Stimulated activated effector memory CD8-positive, alpha-beta T cell treated with anti-CD3 and anti-CD28 coated beads, Interleukin-12 subunit alpha, Interleukin-12 subunit beta, amount 100 ng/mL, for 72 hours (primary cell): ENCODE data around the gene INTS11.

Experiments
- ATAC-seq: fragments of 150-1000 bp; cut with Tn5 transposase; 2 replicates; pipeline ENCODE4 v1.10.0; 2021
- DNase-seq, 2 donors: peaks; one replicate each; pipeline ENCODE4 v3.0.0; 2021 to 2022; ENCODE audit warnings: low spot score in 2 of 2
- H3K27ac Mint-ChIP-seq: one replicate; pipeline ENCODE4 v1.8.0; 2022; ENCODE audit warnings: mild to moderate bottlenecking, mixed read lengths
- H3K36me3 Mint-ChIP-seq: one replicate; pipeline ENCODE4 v1.8.0; 2022; ENCODE audit warnings: mild to moderate bottlenecking, mixed read lengths
- H3K4me1 Mint-ChIP-seq: one replicate; pipeline ENCODE4 v1.8.0; 2022; ENCODE audit warnings: mixed read lengths
- H3K4me3 Mint-ChIP-seq: one replicate; pipeline ENCODE4 v1.8.0; 2022; ENCODE audit warnings: mild to moderate bottlenecking, mixed read lengths
- H3K9me3 Mint-ChIP-seq: one replicate; pipeline ENCODE4 v1.8.0; 2022; ENCODE audit warnings: mixed read lengths

INTS11 gene

GRCh38 chr1:1349256-1350012 lies 25.0 kb upstream of the INTS11 start, which contains the start of gene DVL1:
Gene DVL1 (minus strand): TSS chr1:1349418. CDS start chr1:1349065, 353 bp downstream.
- H3K4me3 Mint-ChIP-seq = peak within 1 kb of the TSS; percentile 71

GRCh38 chr1:1348420-1349255 lies 24.2 kb upstream of the INTS11 start:
- ATAC-seq (peak; percentile 47), DNase-seq (no peak)
- H3K4me3 Mint-ChIP-seq = peak overlapping the region; percentile 71
- H3K27ac Mint-ChIP-seq = no peak overlapping the region
- no peaks in the 10 kb centered on the region for H3K9me3 Mint-ChIP-seq
- no peaks in the 10 kb centered on the region for H3K36me3 Mint-ChIP-seq
- H3K4me1 Mint-ChIP-seq = peaks cover 24% of the 10 kb centered on the region

More at GRCh38 chr1:1349256-1350012, 25.0 kb upstream of the INTS11 start, which contains the start of gene DVL1:
- H3K27ac Mint-ChIP-seq = no peak within 1 kb of the TSS
- DNase-seq = peak; percentile 84 to 85
- no peaks in the 10 kb centered on the region for H3K36me3 Mint-ChIP-seq
- ATAC-seq = peak; percentile 79
- H3K4me1 Mint-ChIP-seq = peaks cover 24% of the 10 kb centered on the region
- no peaks in the 10 kb centered on the region for H3K9me3 Mint-ChIP-seq

- no peak for ATAC-seq
- Mint-ChIP-seq H3K27ac (no peak overlapping the region), H3K9me3 (no peaks in the 10 kb centered on the region), H3K4me3 (peak overlapping the region; percentile 71), H3K36me3 (no peaks in the 10 kb centered on the region), H3K4me1 (peaks cover 24% of the 10 kb centered on the region)
- DNase-seq = no peak
Observed at GRCh38 chr1:1347663-1348419, 23.4 kb upstream of the INTS11 start.

- H3K4me1 Mint-ChIP-seq = peaks cover 19% of the 10 kb centered on the region
- DNase-seq (no peak), ATAC-seq (no peak)
- H3K27ac Mint-ChIP-seq = no peak overlapping the region
- H3K9me3 Mint-ChIP-seq = no peaks in the 10 kb centered on the region
- peak overlapping the region; percentile 71 for H3K4me3 Mint-ChIP-seq
- H3K36me3 Mint-ChIP-seq = no peaks in the 10 kb centered on the region
Observed at GRCh38 chr1:1347026-1347595, 22.7 kb upstream of the INTS11 start.

- no peaks in the 10 kb centered on the region for H3K9me3 Mint-ChIP-seq
Observed at GRCh38 chr1:1346501-1346890, 22.0 kb upstream of the INTS11 start.

GRCh38 chr1:1345860-1346500 lies 21.5 kb upstream of the INTS11 start:
- Mint-ChIP-seq H3K4me3 (no peak overlapping the region), H3K9me3 (no peaks in the 10 kb centered on the region), H3K36me3 (no peaks in the 10 kb centered on the region), H3K27ac (no peak overlapping the region), H3K4me1 (peaks cover 21% of the 10 kb centered on the region)
- ATAC-seq (no peak), DNase-seq (no peak)

More at GRCh38 chr1:1346501-1346890, 22.0 kb upstream of the INTS11 start:
- Mint-ChIP-seq H3K36me3 (no peaks in the 10 kb centered on the region), H3K27ac (no peak overlapping the region), H3K4me3 (peak overlapping the region; percentile 71), H3K4me1 (peaks cover 16% of the 10 kb centered on the region)
- DNase-seq (no peak), ATAC-seq (no peak)

GRCh38 chr1:1345384-1345783 lies 20.9 kb upstream of the INTS11 start:
- no peaks in the 10 kb centered on the region for H3K9me3 Mint-ChIP-seq
- peak overlapping the region; percentile 74 for H3K27ac Mint-ChIP-seq
- H3K4me3 Mint-ChIP-seq = no peak overlapping the region
- DNase-seq (no peak), ATAC-seq (no peak)
- H3K4me1 Mint-ChIP-seq = peaks cover 23% of the 10 kb centered on the region
- H3K36me3 Mint-ChIP-seq = no peaks in the 10 kb centered on the region

- H3K27ac Mint-ChIP-seq = peak overlapping the region; percentile 74
- H3K36me3 Mint-ChIP-seq = no peaks in the 10 kb centered on the region
- ATAC-seq (peak; percentile 76), DNase-seq (no peak)
- H3K4me1 Mint-ChIP-seq = peaks cover 23% of the 10 kb centered on the region
- H3K9me3 Mint-ChIP-seq = no peaks in the 10 kb centered on the region
- H3K4me3 Mint-ChIP-seq = no peak overlapping the region
Observed at GRCh38 chr1:1344655-1345361, 20.3 kb upstream of the INTS11 start.

- Mint-ChIP-seq H3K27ac (peak overlapping the region; percentile 74), H3K9me3 (no peaks in the 10 kb centered on the region), H3K36me3 (no peaks in the 10 kb centered on the region), H3K4me1 (peaks cover 23% of the 10 kb centered on the region), H3K4me3 (no peak overlapping the region)
- DNase-seq (no peak), ATAC-seq (no peak)
Observed at GRCh38 chr1:1343811-1344421, 19.5 kb upstream of the INTS11 start.

GRCh38 chr1:1342584-1343115 lies 18.2 kb upstream of the INTS11 start:
- Mint-ChIP-seq H3K36me3 (no peaks in the 10 kb centered on the region), H3K9me3 (no peaks in the 10 kb centered on the region), H3K4me3 (no peak overlapping the region), H3K27ac (peak overlapping the region; percentile 74), H3K4me1 (peaks cover 23% of the 10 kb centered on the region)
- DNase-seq (no peak), ATAC-seq (no peak)

- Mint-ChIP-seq H3K4me3 (no peak overlapping the region), H3K4me1 (peaks cover 17% of the 10 kb centered on the region), H3K27ac (no peak overlapping the region), H3K36me3 (no peaks in the 10 kb centered on the region), H3K9me3 (no peaks in the 10 kb centered on the region)
- no peak for ATAC-seq
- DNase-seq = no peak
Observed at GRCh38 chr1:1342061-1342562, 17.7 kb upstream of the INTS11 start.

- ATAC-seq (no peak), DNase-seq (no peak)
- no peaks in the 10 kb centered on the region for H3K36me3 Mint-ChIP-seq
- peaks cover 12% of the 10 kb centered on the region for H3K4me1 Mint-ChIP-seq
- no peaks in the 10 kb centered on the region for H3K9me3 Mint-ChIP-seq
- no peak overlapping the region for H3K4me3 Mint-ChIP-seq
- no peak overlapping the region for H3K27ac Mint-ChIP-seq
Observed at GRCh38 chr1:1341549-1342021, 17.1 kb upstream of the INTS11 start.

- Mint-ChIP-seq H3K9me3 (no peaks in the 10 kb centered on the region), H3K4me1 (peaks cover 7% of the 10 kb centered on the region), H3K4me3 (no peak overlapping the region), H3K36me3 (no peaks in the 10 kb centered on the region), H3K27ac (no peak overlapping the region)
- DNase-seq = no peak
- no peak for ATAC-seq
Observed at GRCh38 chr1:1340791-1341548, 16.5 kb upstream of the INTS11 start.
